IMR-90 (cell line): ENCODE data around the gene QSER1. TPM values are rescaled to one million over a fixed set of nuclear protein-coding genes. Genes with fewer than 3 reads are reported as not detected.
A peak's percentile ranks its signal among the peaks of the same experiment; 100 is the strongest.

Experiments used
- ATAC-seq: fragments of 200-7000 bp; cut with Tn5 transposase; 2 replicates; pipeline ENCODE4 v1.9.1; 2020; ENCODE audit warnings: low read depth, mild to moderate bottlenecking, moderate library complexity
- BruUV-seq: library from RNA; stranded (reverse); fragments of 400-500 nt; replicated peaks from 2 replicates; lab custom pipeline; 2021; lab: Mats Ljungman, UMichigan
- CTCF ChIA-PET: fragments of 300-600 bp; formaldehyde crosslinking; extraction: SDS; loops from one replicate; lab custom pipeline; 2021; ENCODE audit warnings: antibody characterized with exemption; lab: Yijun Ruan, JAX
- POLR2A ChIA-PET: fragments of 300-600 bp; sonication (Branson Sonifier 250); formaldehyde crosslinking; loops from one replicate; lab custom pipeline; 2022; ENCODE audit warnings: antibody characterized with exemption; ENCODE audit not compliant: unreplicated experiment; lab: Charles Lee
- DNase-seq: peaks from one replicate; pipeline ENCODE4 v3.0.0; 2013
- H2AFZ ChIP-seq: replicated peaks from 2 replicates; pipeline ENCODE3; 2013; ENCODE audit warnings: low read length, mild to moderate bottlenecking; ENCODE audit not compliant: poor library complexity
- H2AK5ac ChIP-seq: 2 replicates; pipeline ENCODE4 v1.6.1; 2013; ENCODE audit warnings: low read depth, low read length, inconsistent platforms
- H2AK9ac ChIP-seq: replicated peaks from 2 replicates; pipeline ENCODE3; 2013; ENCODE audit warnings: mild to moderate bottlenecking, low read depth, low read length, moderate library complexity; ENCODE audit not compliant: poor library complexity
- H2BK120ac ChIP-seq: 2 replicates; pipeline ENCODE4 v1.6.1; 2013; ENCODE audit warnings: low read depth, low read length, inconsistent platforms
- H2BK15ac ChIP-seq: 3 replicates; pipeline ENCODE4 v1.6.1; 2013; ENCODE audit warnings: low read depth, low read length, inconsistent platforms
- H2BK20ac ChIP-seq: 2 replicates; pipeline ENCODE4 v1.6.1; 2013; ENCODE audit warnings: low read depth, mild to moderate bottlenecking, inconsistent platforms, low read length, moderate library complexity
- H2BK5ac ChIP-seq: 2 replicates; pipeline ENCODE4 v1.6.1; 2013; ENCODE audit warnings: mild to moderate bottlenecking, low read depth, low read length, inconsistent platforms; ENCODE audit not compliant: poor library complexity, severe bottlenecking
- H3K14ac ChIP-seq: replicated peaks from 2 replicates; pipeline ENCODE4 v1.6.1; 2013; ENCODE audit warnings: low read depth, low read length, inconsistent platforms
- H3K18ac ChIP-seq: 2 replicates; pipeline ENCODE4 v1.6.1; 2013; ENCODE audit warnings: low read depth, low read length, control low read depth
- H3K23ac ChIP-seq: 2 replicates; pipeline ENCODE4 v1.6.1; 2013; ENCODE audit warnings: low read depth, low read length, inconsistent platforms
- H3K27ac ChIP-seq: 2 replicates; pipeline ENCODE4 v1.5.1; 2013; ENCODE audit warnings: mild to moderate bottlenecking, control low read depth, low read length; ENCODE audit not compliant: insufficient read depth
- H3K27me3 ChIP-seq: 2 replicates; pipeline ENCODE4 v1.6.1; 2013; ENCODE audit warnings: low read length; ENCODE audit not compliant: control insufficient read depth, insufficient read depth
- H3K36me3 ChIP-seq: 2 replicates; pipeline ENCODE4 v1.6.1; 2013; ENCODE audit warnings: low read length, mixed read lengths; ENCODE audit not compliant: control insufficient read depth, insufficient read depth
- H3K4ac ChIP-seq: 2 replicates; pipeline ENCODE4 v1.6.1; 2013; ENCODE audit warnings: low read depth, low read length, inconsistent platforms
- H3K4me1 ChIP-seq: 2 replicates; pipeline ENCODE4 v1.6.1; 2013; ENCODE audit warnings: low read length, mixed read lengths; ENCODE audit not compliant: control insufficient read depth, insufficient read depth
- H3K4me2 ChIP-seq: 2 replicates; pipeline ENCODE4 v1.6.1; 2013; ENCODE audit warnings: low read depth, mild to moderate bottlenecking, control low read depth, low read length, moderate library complexity
- H3K4me3 ChIP-seq: 2 replicates; pipeline ENCODE4 v1.5.1; 2013; ENCODE audit warnings: low read depth, mild to moderate bottlenecking, control low read depth, low read length, moderate library complexity; ENCODE audit not compliant: insufficient read depth
- H3K56ac ChIP-seq: 2 replicates; pipeline ENCODE4 v1.6.1; 2013; ENCODE audit warnings: low read length, inconsistent platforms; ENCODE audit not compliant: insufficient read depth; ENCODE audit errors: extremely low read depth
- H3K79me1 ChIP-seq, 2 experiments: 2 replicates each; pipeline ENCODE4 v1.6.1; 2013; ENCODE audit warnings: low read length in 2 of 2, inconsistent platforms in 1 of 2, low read depth in 1 of 2
- H3K9ac ChIP-seq: 2 replicates; pipeline ENCODE4 v1.6.1; 2013; ENCODE audit warnings: low read depth, low read length, control low read depth
- H3K9me1 ChIP-seq: 2 replicates; pipeline ENCODE4 v1.6.1; 2013; ENCODE audit warnings: low read length, inconsistent platforms; ENCODE audit not compliant: insufficient read depth
- H3K9me3 ChIP-seq: 2 replicates; pipeline ENCODE4 v1.6.1; 2013; ENCODE audit warnings: low read length; ENCODE audit not compliant: control insufficient read depth, insufficient read depth
- H4K20me1 ChIP-seq: 2 replicates; pipeline ENCODE4 v1.6.1; 2013; ENCODE audit warnings: low read length, inconsistent platforms; ENCODE audit not compliant: insufficient read depth
- H4K5ac ChIP-seq: 2 replicates; pipeline ENCODE4 v1.6.1; 2013; ENCODE audit warnings: mild to moderate bottlenecking, low read depth, low read length, control low read depth
- H4K8ac ChIP-seq, 2 experiments: 2 replicates each; pipeline ENCODE4 v1.6.1; 2013; ENCODE audit warnings: low read depth in 2 of 2, low read length in 2 of 2, control low read depth in 1 of 2, inconsistent platforms in 1 of 2
- H4K91ac ChIP-seq: 2 replicates; pipeline ENCODE4 v1.6.1; 2013; ENCODE audit warnings: low read depth, low read length, inconsistent platforms; ENCODE audit not compliant: insufficient read depth
- RCOR1 ChIP-seq: IDR thresholded peaks from 2 replicates; pipeline ENCODE4 v1.6.1; 2012; ENCODE audit warnings: mild to moderate bottlenecking, low read length, improper control_type of control experiment; ENCODE audit not compliant: insufficient replicate concordance
- WGBS, 2 experiments: methylation state at CpG; one replicate each; pipeline versions ENCODE4 v1.1.5 to v1.1.7; 2013; ENCODE audit warnings: missing lambda C conversion rate in 2 of 2; ENCODE audit not compliant: insufficient read length in 1 of 2; ENCODE audit errors: extremely low coverage in 2 of 2; 5-methylcytosine and 5-hydroxymethylcytosine counted together
- dilution Hi-C: fragments of 300-500 bp; cut with HindIII; formaldehyde crosslinking; loops from one replicate; pipeline ENCODE4 v1.14.3; 2018; ENCODE audit warnings: low sequenced_read_pairs; ENCODE audit not compliant: unreplicated experiment
- in situ Hi-C: fragments of 300-500 bp; cut with MboI; formaldehyde crosslinking; loops from 3 replicates; pipeline ENCODE4 v1.14.3; 2019; ENCODE audit warnings: low sequenced_read_pairs, inconsistent platforms, mixed read lengths
- intact Hi-C: fragments of 100-400 bp; cut with micrococcal nuclease; formaldehyde crosslinking; loops from 2 replicates; pipeline ENCODE4 v1.10.0; 2022
- polyA plus RNA-seq, 3 experiments: library from polyadenylated mRNA; depleted of rRNA; stranded (reverse); fragments of >200 nt; gene quantifications; 2 replicates each; pipeline ENCODE4 v1.2.3, GENCODE V29; 2012; ENCODE audit warnings: low replicate concordance in 1 of 3
- total RNA-seq: library from RNA; depleted of rRNA; stranded (reverse); fragments of >200 nt; gene quantifications from 2 replicates; pipeline ENCODE4 v1.2.3, GENCODE V29; 2012
- TF ChIP-seq, protein P1 (sequence below): fragments of 150-350 bp; IDR thresholded peaks from 2 replicates; pipeline ENCODE4 v1.6.1; 2016; ENCODE audit warnings: low read depth, mild to moderate bottlenecking, low read length, moderate library complexity, borderline replicate concordance
- TF ChIP-seq, protein P2 (sequence below): conservative IDR thresholded peaks from 2 replicates; pipeline ENCODE4 v1.5.1; 2012; ENCODE audit warnings: mild to moderate bottlenecking, low read depth, low read length, improper control_type of control experiment

Gene QSER1
- total and polyA plus RNA-seq, 2 of the 4 experiments (the other 2 are of a cell fraction) = 5.9 to 15.6 TPM

DNA sequence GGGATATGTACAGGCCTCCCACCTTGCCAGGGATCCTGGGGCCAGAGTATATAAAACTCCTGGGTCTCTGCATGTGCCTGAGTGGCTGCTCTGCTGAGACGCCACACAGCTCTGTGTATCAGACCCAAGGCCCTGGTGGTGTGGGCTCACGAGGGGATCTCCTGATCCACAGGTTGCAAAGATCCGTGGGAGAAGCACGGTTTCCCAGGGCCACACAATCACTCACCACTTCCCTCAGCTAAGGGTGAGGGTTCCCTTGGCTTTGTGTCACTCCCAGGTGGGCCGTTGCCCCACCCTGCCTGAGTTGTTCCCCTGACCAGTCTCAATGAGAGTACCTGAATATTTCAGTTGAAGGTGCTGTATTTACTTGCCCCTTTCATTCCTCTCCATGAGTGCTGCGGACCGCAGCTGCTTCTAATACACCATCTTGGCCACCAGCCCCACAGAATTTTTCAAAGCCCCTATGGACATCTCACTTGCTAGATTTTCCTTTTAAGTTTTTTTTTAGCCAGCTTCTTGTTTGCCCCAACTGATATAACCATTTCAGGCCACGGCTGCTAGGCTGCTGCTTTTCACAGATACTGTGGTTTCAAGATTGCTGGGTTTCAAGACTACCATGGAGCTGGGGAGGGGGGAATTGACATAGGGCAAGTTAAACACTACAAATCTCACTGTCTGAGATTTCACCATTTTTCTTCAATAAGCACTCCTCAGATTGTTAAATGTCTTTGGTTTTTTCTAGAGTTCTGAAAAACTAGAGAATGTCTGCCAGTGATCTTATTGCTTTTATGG, 109.3 kb downstream of the QSER1 start:
- no peaks in the 10 kb centered on the region for H4K20me1 ChIP-seq
- H3K4me2 ChIP-seq = no peak overlapping the region
- no peak overlapping the region for H3K27ac ChIP-seq
- peak overlapping the region; percentile 69 for H2BK20ac ChIP-seq
- BruUV-seq = no TSS peak
- peak overlapping the region; percentile 95; the same call in 1 of the 2 replicates for H2BK120ac ChIP-seq
- H3K18ac ChIP-seq = no peak overlapping the region; the same call in none of the 2 replicates
- H2AK5ac ChIP-seq = peak overlapping the region; percentile 68
- CTCF ChIA-PET = interaction anchor here (0.6 kb wide), 1 partner anchor 43 kb away, joined by 3 read pairs; no protein-coding TSS in a partner anchor
- no peaks in the 10 kb centered on the region for H3K9me3 ChIP-seq
- H2AK9ac ChIP-seq = no peak overlapping the region
- peaks cover 12% of the 10 kb centered on the region for H3K4me1 ChIP-seq
- H3K79me1 ChIP-seq = no peaks in the 10 kb centered on the region
- peak overlapping the region; percentile 15; the same call in 1 of the 2 replicates for H3K23ac ChIP-seq
- 100% methylated on average over 2 of the region's 8 CpGs; no CpG with 5 or more reads in 1 of the 2 experiments for WGBS, 2 experiments
- no peak overlapping the region for H3K56ac ChIP-seq
- H4K91ac ChIP-seq = peak overlapping the region; percentile 90
- TF ChIP-seq, protein P1, sequence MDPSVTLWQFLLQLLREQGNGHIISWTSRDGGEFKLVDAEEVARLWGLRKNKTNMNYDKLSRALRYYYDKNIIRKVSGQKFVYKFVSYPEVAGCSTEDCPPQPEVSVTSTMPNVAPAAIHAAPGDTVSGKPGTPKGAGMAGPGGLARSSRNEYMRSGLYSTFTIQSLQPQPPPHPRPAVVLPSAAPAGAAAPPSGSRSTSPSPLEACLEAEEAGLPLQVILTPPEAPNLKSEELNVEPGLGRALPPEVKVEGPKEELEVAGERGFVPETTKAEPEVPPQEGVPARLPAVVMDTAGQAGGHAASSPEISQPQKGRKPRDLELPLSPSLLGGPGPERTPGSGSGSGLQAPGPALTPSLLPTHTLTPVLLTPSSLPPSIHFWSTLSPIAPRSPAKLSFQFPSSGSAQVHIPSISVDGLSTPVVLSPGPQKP = no peak
- TF ChIP-seq RCOR1 = no peak
- TF ChIP-seq, protein P2, sequence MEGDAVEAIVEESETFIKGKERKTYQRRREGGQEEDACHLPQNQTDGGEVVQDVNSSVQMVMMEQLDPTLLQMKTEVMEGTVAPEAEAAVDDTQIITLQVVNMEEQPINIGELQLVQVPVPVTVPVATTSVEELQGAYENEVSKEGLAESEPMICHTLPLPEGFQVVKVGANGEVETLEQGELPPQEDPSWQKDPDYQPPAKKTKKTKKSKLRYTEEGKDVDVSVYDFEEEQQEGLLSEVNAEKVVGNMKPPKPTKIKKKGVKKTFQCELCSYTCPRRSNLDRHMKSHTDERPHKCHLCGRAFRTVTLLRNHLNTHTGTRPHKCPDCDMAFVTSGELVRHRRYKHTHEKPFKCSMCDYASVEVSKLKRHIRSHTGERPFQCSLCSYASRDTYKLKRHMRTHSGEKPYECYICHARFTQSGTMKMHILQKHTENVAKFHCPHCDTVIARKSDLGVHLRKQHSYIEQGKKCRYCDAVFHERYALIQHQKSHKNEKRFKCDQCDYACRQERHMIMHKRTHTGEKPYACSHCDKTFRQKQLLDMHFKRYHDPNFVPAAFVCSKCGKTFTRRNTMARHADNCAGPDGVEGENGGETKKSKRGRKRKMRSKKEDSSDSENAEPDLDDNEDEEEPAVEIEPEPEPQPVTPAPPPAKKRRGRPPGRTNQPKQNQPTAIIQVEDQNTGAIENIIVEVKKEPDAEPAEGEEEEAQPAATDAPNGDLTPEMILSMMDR = no peak
- ATAC-seq (no peak), DNase-seq (no peak)
- dilution Hi-C loops (no loop called here), intact Hi-C loops (no loop called here), in situ Hi-C loops (no loop called here)
- H4K5ac ChIP-seq = peak overlapping the region; percentile 12
- H2AFZ ChIP-seq = peak overlapping the region; percentile 48
- H2BK15ac ChIP-seq = peak overlapping the region; percentile 59; the same call in 1 of the 3 replicates
- H3K14ac ChIP-seq = no peak overlapping the region; the same call in 1 of the 2 replicates
- H3K9me1 ChIP-seq = peaks cover 11% of the 10 kb centered on the region
- H3K4me3 ChIP-seq = no peak overlapping the region
- POLR2A ChIA-PET = interaction anchor here (0.6 kb wide), 1 partner anchor 15 kb away, joined by 3 read pairs; no protein-coding TSS in a partner anchor
- H3K9ac ChIP-seq = no peak overlapping the region
- 0 out of 4 replicates have a peak overlapping the region, but pooled peaks of 1 of the 2 experiments have one; percentile 14 for H4K8ac ChIP-seq
- H3K36me3 ChIP-seq = no peaks in the 10 kb centered on the region
- peak overlapping the region; percentile 80 for H3K4ac ChIP-seq
- no peaks in the 10 kb centered on the region for H3K27me3 ChIP-seq
- no peak overlapping the region for H2BK5ac ChIP-seq
